CD14-positive monocyte (primary cell): ENCODE results near the gene MEF2D. TPM values are rescaled to one million over a fixed set of nuclear protein-coding genes. Genes with fewer than 3 reads are reported as not detected.

Experiments
- DNase-seq, 3 donors: peaks; one replicate each; pipeline ENCODE4 v3.0.0-alpha.2; 2011 to 2022
- H2AFZ ChIP-seq: 2 replicates; pipeline ENCODE4 v1.6.0; 2012; ENCODE audit warnings: mild to moderate bottlenecking, low read depth, low read length, inconsistent platforms; ENCODE audit not compliant: insufficient read depth, poor library complexity, severe bottlenecking
- H3K27ac ChIP-seq, 2 donors: 1 replicate in 1 of 2; 2 replicates in 1 of 2; pipeline ENCODE4 v1.5.1; 2012 to 2013; ENCODE audit warnings: low read length in 2 of 2, control low read depth in 1 of 2, inconsistent platforms in 1 of 2, low read depth in 1 of 2, mild to moderate bottlenecking in 1 of 2
- H3K27me3 ChIP-seq, 2 donors: one replicate each; pipeline versions ENCODE4 v1.6.0 to v1.6.1; 2011 to 2013; ENCODE audit warnings: low read length in 2 of 2; ENCODE audit not compliant: control insufficient read depth in 2 of 2, insufficient read depth in 2 of 2
- H3K36me3 ChIP-seq, 2 donors: replicated peaks in 1 of 2; 1 replicate in 1 of 2; 2 replicates in 1 of 2; pipeline versions ENCODE4 v1.5.1 to v1.6.1; 2012 to 2013; ENCODE audit warnings: low read length in 2 of 2, control low read depth in 1 of 2, inconsistent platforms in 1 of 2, mild to moderate bottlenecking in 1 of 2; ENCODE audit not compliant: insufficient read depth in 2 of 2, control insufficient read depth in 1 of 2
- H3K4me1 ChIP-seq, 2 donors: 1 replicate in 1 of 2; 2 replicates in 1 of 2; pipeline versions ENCODE4 v1.5.1 to v1.6.1; 2012 to 2013; ENCODE audit warnings: low read length in 2 of 2, control low read depth in 1 of 2, inconsistent platforms in 1 of 2, mild to moderate bottlenecking in 1 of 2, moderate library complexity in 1 of 2; ENCODE audit not compliant: insufficient read depth in 2 of 2, control insufficient read depth in 1 of 2
- H3K4me2 ChIP-seq: replicated peaks from 2 replicates; pipeline ENCODE3; 2012; ENCODE audit warnings: low read length, moderate library complexity, mild to moderate bottlenecking; ENCODE audit not compliant: poor library complexity, severe bottlenecking; ENCODE audit errors: extremely low read depth
- H3K4me3 ChIP-seq, 3 experiments: fragments of 200-600 bp in 1 of 3; sonication (generic) in 1 of 3; replicated peaks in 1 of 3; 1 replicate in 2 of 3; 2 replicates in 1 of 3; pipeline ENCODE4 v1.5.1; 2011 to 2013; ENCODE audit warnings: low read length in 3 of 3, mild to moderate bottlenecking in 3 of 3, control low read depth in 2 of 3, low read depth in 2 of 3, inconsistent platforms in 1 of 3, moderate library complexity in 1 of 3
- H3K79me2 ChIP-seq: 2 replicates; pipeline ENCODE4 v1.6.0; 2012; ENCODE audit warnings: mild to moderate bottlenecking, control low read depth, inconsistent platforms, low read length, moderate library complexity; ENCODE audit not compliant: insufficient read depth
- H3K9ac ChIP-seq: 2 replicates; pipeline ENCODE4 v1.6.0; 2017; ENCODE audit warnings: low read length, mild to moderate bottlenecking; ENCODE audit not compliant: insufficient read depth, poor library complexity, severe bottlenecking
- H3K9me3 ChIP-seq, 2 donors: replicated peaks in 1 of 2; 1 replicate in 1 of 2; 2 replicates in 1 of 2; pipeline versions ENCODE4 v1.5.1 to v1.6.1; 2012 to 2013; ENCODE audit warnings: low read length in 2 of 2, control low read depth in 1 of 2; ENCODE audit not compliant: control insufficient read depth in 1 of 2, insufficient read depth in 1 of 2
- H4K20me1 ChIP-seq: 2 replicates; pipeline ENCODE4 v1.6.0; 2012; ENCODE audit warnings: mild to moderate bottlenecking, low read length, control low read depth, moderate library complexity; ENCODE audit not compliant: insufficient read depth
- H3K27ac Mint-ChIP-seq, 7 donors: one replicate each; pipeline ENCODE4 v1.8.0; 2020; ENCODE audit warnings: mild to moderate bottlenecking in 7 of 7, mixed read lengths in 7 of 7, moderate library complexity in 6 of 7, inconsistent platforms in 2 of 7
- H3K27me3 Mint-ChIP-seq, 3 donors: one replicate each; pipeline ENCODE4 v1.8.0; 2021 to 2022; ENCODE audit warnings: low read depth in 3 of 3, mild to moderate bottlenecking in 3 of 3, mixed read lengths in 3 of 3, moderate library complexity in 3 of 3, inconsistent platforms in 1 of 3
- H3K36me3 Mint-ChIP-seq, 2 donors: one replicate each; pipeline ENCODE4 v1.8.0; 2020; ENCODE audit warnings: mixed read lengths in 2 of 2, inconsistent platforms in 1 of 2, mild to moderate bottlenecking in 1 of 2
- H3K4me1 Mint-ChIP-seq: one replicate; pipeline ENCODE4 v1.8.0; 2020; ENCODE audit warnings: mild to moderate bottlenecking, mixed read lengths
- H3K4me3 Mint-ChIP-seq, 2 donors: one replicate each; pipeline ENCODE4 v1.8.0; 2020; ENCODE audit warnings: mild to moderate bottlenecking in 2 of 2, mixed read lengths in 2 of 2, moderate library complexity in 1 of 2
- H3K9me3 Mint-ChIP-seq, 7 donors: one replicate each; pipeline ENCODE4 v1.8.0; 2020 to 2022; ENCODE audit warnings: mixed read lengths in 7 of 7, mild to moderate bottlenecking in 6 of 7, moderate library complexity in 6 of 7, inconsistent platforms in 2 of 7
- WGBS: methylation state at CpG from one replicate; pipeline ENCODE4 v1.1.5; 2013; ENCODE audit warnings: missing lambda C conversion rate; ENCODE audit not compliant: insufficient coverage; 5-methylcytosine and 5-hydroxymethylcytosine counted together
- intact Hi-C, 2 donors: fragments of 100-400 bp; cut with micrococcal nuclease; formaldehyde crosslinking; loops; one replicate each; pipeline versions ENCODE4 v1.15.0 to v1.15.1; 2023
- polyA plus RNA-seq, 3 donors: library from polyadenylated mRNA; depleted of rRNA in 1 of 3; unstranded in 2 of 3; stranded (reverse) in 1 of 3; fragments of 300-500 nt in 2 of 3; fragments of >200 nt in 1 of 3; fragmentation: Illumina TruSeq in 2 of 3; gene quantifications; 1 replicate in 2 of 3; 2 replicates in 1 of 3; pipeline ENCODE4 v1.2.3, GENCODE V29; 2012 to 2021
- TF ChIP-seq, protein P1 (sequence below): fragments of 200-600 bp; IDR thresholded peaks from one replicate; pipeline ENCODE4 v1.8.0; 2022; ENCODE audit warnings: antibody characterized with exemption, mild to moderate bottlenecking

MEF2D gene
- polyA plus RNA-seq, 3 donors = 4.5 to 66.4 (median 8.0) TPM

DNA sequence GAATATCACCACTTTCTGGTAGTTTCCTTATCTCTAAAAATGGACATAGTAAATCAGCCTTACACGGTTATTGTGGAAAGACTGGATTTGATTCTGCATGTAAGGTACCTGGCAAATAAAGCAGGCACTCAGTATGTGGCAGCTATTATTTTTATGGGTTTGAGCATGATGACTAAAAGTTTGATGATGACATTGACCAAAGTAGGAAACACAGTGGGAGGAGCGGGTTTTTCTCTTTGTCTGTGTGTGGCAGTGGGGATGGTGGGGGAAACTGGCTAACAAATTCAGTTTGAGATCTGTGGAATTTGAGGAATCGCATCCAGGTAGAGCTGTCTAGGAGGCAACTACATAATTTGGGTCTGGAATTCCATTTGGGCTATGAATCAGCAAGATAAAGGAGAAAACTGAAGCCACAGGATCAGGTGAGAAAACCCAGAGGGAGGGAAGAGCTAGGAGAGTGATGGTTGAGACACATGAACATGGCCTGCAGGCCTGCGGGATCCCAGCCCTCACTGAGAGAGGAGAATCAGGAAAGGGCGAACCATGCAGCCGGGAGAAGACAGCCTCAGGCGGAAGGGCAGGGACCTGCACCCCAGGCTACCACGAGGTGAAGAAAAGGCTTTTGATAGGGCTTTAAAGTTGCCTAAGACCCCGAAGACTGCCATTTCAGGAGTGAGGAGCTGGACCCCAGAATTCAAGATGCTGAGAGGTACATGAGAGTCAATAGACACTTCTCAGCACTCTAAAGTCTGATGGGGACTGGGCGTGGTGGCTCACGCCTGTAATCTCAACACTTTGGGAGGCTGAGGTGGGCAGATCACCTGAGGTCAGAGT is 52.2 kb downstream of the MEF2D start:
- Histone ChIP-seq H3K79me2 (no peaks in the 10 kb centered on the region), H2AFZ (no peak overlapping the region), H3K27ac (no peak overlapping the region), H3K4me2 (no peak overlapping the region), H3K4me1 (peaks cover 21 to 29% of the 10 kb centered on the region in 2 donors), H3K9ac (no peak overlapping the region), H3K9me3 (no peaks in the 10 kb centered on the region), H4K20me1 (no peaks in the 10 kb centered on the region), H3K27me3 (peaks cover 14 to 20% of the 10 kb centered on the region in 2 donors), H3K4me3 (no peak overlapping the region), H3K36me3 (no peaks in the 10 kb centered on the region)
- Mint-ChIP-seq H3K9me3 (peaks cover 0 to 4% (median 0%) of the 10 kb centered on the region in 7 donors), H3K4me1 (peaks cover 28% of the 10 kb centered on the region), H3K4me3 (peak overlapping the region in 1 of 2 donors; percentile 54), H3K27me3 (peaks cover 27 to 39% (median 32%) of the 10 kb centered on the region in 3 donors), H3K27ac (no peak overlapping the region), H3K36me3 (peaks cover 0 to 2% of the 10 kb centered on the region in 2 donors)
- TF ChIP-seq, protein P1, sequence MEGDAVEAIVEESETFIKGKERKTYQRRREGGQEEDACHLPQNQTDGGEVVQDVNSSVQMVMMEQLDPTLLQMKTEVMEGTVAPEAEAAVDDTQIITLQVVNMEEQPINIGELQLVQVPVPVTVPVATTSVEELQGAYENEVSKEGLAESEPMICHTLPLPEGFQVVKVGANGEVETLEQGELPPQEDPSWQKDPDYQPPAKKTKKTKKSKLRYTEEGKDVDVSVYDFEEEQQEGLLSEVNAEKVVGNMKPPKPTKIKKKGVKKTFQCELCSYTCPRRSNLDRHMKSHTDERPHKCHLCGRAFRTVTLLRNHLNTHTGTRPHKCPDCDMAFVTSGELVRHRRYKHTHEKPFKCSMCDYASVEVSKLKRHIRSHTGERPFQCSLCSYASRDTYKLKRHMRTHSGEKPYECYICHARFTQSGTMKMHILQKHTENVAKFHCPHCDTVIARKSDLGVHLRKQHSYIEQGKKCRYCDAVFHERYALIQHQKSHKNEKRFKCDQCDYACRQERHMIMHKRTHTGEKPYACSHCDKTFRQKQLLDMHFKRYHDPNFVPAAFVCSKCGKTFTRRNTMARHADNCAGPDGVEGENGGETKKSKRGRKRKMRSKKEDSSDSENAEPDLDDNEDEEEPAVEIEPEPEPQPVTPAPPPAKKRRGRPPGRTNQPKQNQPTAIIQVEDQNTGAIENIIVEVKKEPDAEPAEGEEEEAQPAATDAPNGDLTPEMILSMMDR = no peak
- 88% methylated on average over 9 of the region's 11 CpGs for WGBS
- intact Hi-C loops = no loop called here
- DNase-seq = no peak

DNA sequence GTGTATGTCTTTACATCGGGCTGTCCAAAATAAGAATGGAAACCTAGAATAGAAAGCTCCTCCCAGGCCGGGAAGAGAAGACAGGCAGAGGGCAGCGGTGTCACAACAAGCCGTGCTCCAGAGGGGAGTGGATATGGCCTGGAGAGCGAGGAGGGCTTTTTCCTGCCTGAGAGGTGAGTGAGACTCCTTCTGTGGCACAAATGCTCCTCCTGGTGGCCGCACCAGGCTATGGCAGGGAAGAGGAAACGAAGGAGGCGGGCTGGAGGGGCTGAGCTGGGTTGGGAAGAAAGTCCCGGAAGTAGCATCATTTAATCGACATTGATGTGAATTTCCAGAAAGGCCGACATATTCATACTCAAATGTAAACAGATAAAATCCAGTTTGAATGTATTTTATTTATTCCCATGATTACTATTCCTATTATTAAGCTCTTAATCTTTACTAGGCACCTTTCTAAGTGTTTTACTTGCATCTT is 54.7 kb downstream of the MEF2D start:
- DNase-seq = peak; percentile 63 to 77 (median 64)
- intact Hi-C loops = loop anchor here (1.0 to 2.0 kb wide), 2 partner anchors 61 kb away; no protein-coding TSS in a partner anchor
- Mint-ChIP-seq H3K27ac (no peak overlapping the region), H3K9me3 (peaks cover 0 to 8% (median 2%) of the 10 kb centered on the region in 7 donors), H3K27me3 (peaks cover 52 to 64% (median 57%) of the 10 kb centered on the region in 3 donors), H3K4me1 (peaks cover 5% of the 10 kb centered on the region), H3K4me3 (peak overlapping the region in 1 of 2 donors; percentile 63), H3K36me3 (peaks cover 0 to 2% of the 10 kb centered on the region in 2 donors)
- peak overlapping the region; percentile 19 for H3K4me2 ChIP-seq
- H3K9me3 ChIP-seq = peaks cover 0 to 6% of the 10 kb centered on the region in 2 donors
- H2AFZ ChIP-seq = no peak overlapping the region
- no peaks in the 10 kb centered on the region for H3K36me3 ChIP-seq
- H3K27me3 ChIP-seq = peaks cover 35 to 44% of the 10 kb centered on the region in 2 donors
- H3K4me3 ChIP-seq = no peak overlapping the region
- H3K9ac ChIP-seq = no peak overlapping the region
- TF ChIP-seq, protein P1 = peak; percentile 96
- no peaks in the 10 kb centered on the region for H3K79me2 ChIP-seq
- 6% methylated on average over 5 of the region's 11 CpGs for WGBS
- H4K20me1 ChIP-seq = no peaks in the 10 kb centered on the region
- H3K27ac ChIP-seq = no peak overlapping the region
- H3K4me1 ChIP-seq = peaks cover 0 to 4% of the 10 kb centered on the region in 2 donors
